T-helper 9 cell (primary cell): ENCODE results near the gene ARHGAP26.

Source experiments
- DNase-seq: peaks from one replicate; pipeline ENCODE4 v3.0.0-alpha.2; 2020

ARHGAP26 gene

GRCh38 chr5:142830241-142831008, 60.2 kb downstream of the ARHGAP26 start:
- no peak for DNase-seq

- DNase-seq, result no peak
Observed at GRCh38 chr5:142831009-142831383, 60.8 kb downstream of the ARHGAP26 start.

GRCh38 chr5:142832263-142832662, 62.1 kb downstream of the ARHGAP26 start:
- DNase-seq, result no peak

- DNase-seq, result no peak
Observed at GRCh38 chr5:142833517-142834449, 63.6 kb downstream of the ARHGAP26 start.

GRCh38 chr5:142834504-142834903, 64.3 kb downstream of the ARHGAP26 start:
- no peak for DNase-seq

- DNase-seq, result no peak
Observed at GRCh38 chr5:142835540-142835939, 65.4 kb downstream of the ARHGAP26 start.

- DNase-seq, result no peak
Observed at GRCh38 chr5:142836048-142836447, 65.9 kb downstream of the ARHGAP26 start.

GRCh38 chr5:142837081-142837725, 67.0 kb downstream of the ARHGAP26 start:
- no peak for DNase-seq

- no peak for DNase-seq
Observed at GRCh38 chr5:142838845-142839244, 68.7 kb downstream of the ARHGAP26 start.

GRCh38 chr5:142839711-142840346, 69.7 kb downstream of the ARHGAP26 start:
- DNase-seq, result no peak

GRCh38 chr5:142840575-142840974, 70.4 kb downstream of the ARHGAP26 start:
- no peak for DNase-seq

GRCh38 chr5:142841511-142842265, 71.5 kb downstream of the ARHGAP26 start:
- DNase-seq, result no peak

- DNase-seq, result no peak
Observed at GRCh38 chr5:142842994-142843905, 73.1 kb downstream of the ARHGAP26 start.

- no peak for DNase-seq
Observed at GRCh38 chr5:142844866-142845265, 74.7 kb downstream of the ARHGAP26 start.

GRCh38 chr5:142845402-142845921, 75.3 kb downstream of the ARHGAP26 start:
- DNase-seq, result no peak

GRCh38 chr5:142845954-142846398, 75.8 kb downstream of the ARHGAP26 start:
- no peak for DNase-seq

- no peak for DNase-seq
Observed at GRCh38 chr5:142846406-142846805, 76.2 kb downstream of the ARHGAP26 start.

GRCh38 chr5:142847898-142848790, 78.0 kb downstream of the ARHGAP26 start:
- no peak for DNase-seq

GRCh38 chr5:142849466-142849865, 79.3 kb downstream of the ARHGAP26 start:
- no peak for DNase-seq
